Endodermal cell (in vitro differentiated cells): ENCODE data around the gene CXADR. TPM values are rescaled to one million over a fixed set of nuclear protein-coding genes. Genes with fewer than 3 reads are reported as not detected.

ENCODE experiments used
- DNase-seq: peaks from one replicate; pipeline ENCODE4 v3.0.0-alpha.2; 2017
- H3K27ac ChIP-seq: 2 replicates; pipeline ENCODE4 v1.5.1; 2013; ENCODE audit warnings: mild to moderate bottlenecking, low read depth, low read length, moderate library complexity
- H3K27me3 ChIP-seq: 2 replicates; pipeline ENCODE4 v1.6.1; 2013; ENCODE audit warnings: mild to moderate bottlenecking, low read length, moderate library complexity; ENCODE audit not compliant: insufficient read depth, control insufficient read depth, poor library complexity, severe bottlenecking
- H3K36me3 ChIP-seq: 2 replicates; pipeline ENCODE4 v1.7.0; 2013; ENCODE audit warnings: mild to moderate bottlenecking, low read length, moderate library complexity; ENCODE audit not compliant: control insufficient read depth, insufficient read depth
- H3K4me1 ChIP-seq: one replicate; pipeline ENCODE4 v1.7.0; 2013; ENCODE audit warnings: low read length; ENCODE audit not compliant: control insufficient read depth, insufficient read depth
- H3K4me3 ChIP-seq: 2 replicates; pipeline ENCODE4 v1.5.1; 2013; ENCODE audit warnings: mild to moderate bottlenecking, low read length, moderate library complexity
- H3K9ac ChIP-seq: 2 replicates; pipeline ENCODE4 v1.6.1; 2013; ENCODE audit warnings: mild to moderate bottlenecking, low read length, moderate library complexity; ENCODE audit not compliant: poor library complexity, severe bottlenecking; ENCODE audit errors: extremely low read depth
- H3K9me3 ChIP-seq: 2 replicates; pipeline ENCODE4 v1.6.1; 2013; ENCODE audit warnings: mild to moderate bottlenecking, low read length, moderate library complexity; ENCODE audit not compliant: control insufficient read depth
- H3K27ac Mint-ChIP-seq: 2 replicates; pipeline ENCODE4 v1.8.0; 2020; ENCODE audit warnings: mixed read lengths
- H3K27me3 Mint-ChIP-seq: 2 replicates; pipeline ENCODE4 v1.8.0; 2021; ENCODE audit warnings: mild to moderate bottlenecking, mixed read lengths; ENCODE audit not compliant: insufficient read depth
- H3K36me3 Mint-ChIP-seq: 2 replicates; pipeline ENCODE4 v1.8.0; 2020; ENCODE audit warnings: low read depth, mixed read lengths
- H3K4me1 Mint-ChIP-seq: 2 replicates; pipeline ENCODE4 v1.8.0; 2020; ENCODE audit warnings: mixed read lengths
- H3K4me3 Mint-ChIP-seq: 2 replicates; pipeline ENCODE4 v1.8.0; 2020; ENCODE audit warnings: mild to moderate bottlenecking, moderate library complexity, mixed read lengths
- H3K9me3 Mint-ChIP-seq: 2 replicates; pipeline ENCODE4 v1.8.0; 2020; ENCODE audit warnings: mild to moderate bottlenecking, mixed read lengths
- WGBS, 2 experiments: methylation state at CpG; one replicate each; pipeline versions ENCODE4 v1.1.5 to v1.1.7; 2013; ENCODE audit warnings: missing lambda C conversion rate in 2 of 2, mixed read lengths in 1 of 2; ENCODE audit not compliant: insufficient coverage in 1 of 2, insufficient read length in 1 of 2; 5-methylcytosine and 5-hydroxymethylcytosine counted together
- total RNA-seq, 2 donors: library from RNA; stranded (reverse); fragmentation: NEBNext Ultra II Directional in 1 of 2; extraction: Animal tissue kit (Norgen Biotek cat#: 25700) in 1 of 2; gene quantifications; 2 replicates in 1 of 2; 3 replicates in 1 of 2; pipeline ENCODE4 v1.2.1, GENCODE V29; 2021
- TF ChIP-seq, protein P1 (sequence below): fragments of 200-600 bp; sonication (generic); conservative IDR thresholded peaks from 2 replicates; pipeline ENCODE4 v1.5.0; 2021; ENCODE audit warnings: antibody characterized with exemption, mild to moderate bottlenecking

The CXADR gene
- total RNA-seq, 2 donors from 2014 or later = 60.5 to 84.3 TPM

- 98 to 100% methylated on average over 2 of the region's 2 CpGs for WGBS, 2 experiments
- no peak overlapping the region for H3K4me3 ChIP-seq
- no peaks in the 10 kb centered on the region for H3K27me3 ChIP-seq
- no peaks in the 10 kb centered on the region for H3K36me3 Mint-ChIP-seq
- DNase-seq = no peak
- no peak overlapping the region for H3K4me3 Mint-ChIP-seq
- H3K9me3 ChIP-seq = no peaks in the 10 kb centered on the region
- TF ChIP-seq, protein P1, sequence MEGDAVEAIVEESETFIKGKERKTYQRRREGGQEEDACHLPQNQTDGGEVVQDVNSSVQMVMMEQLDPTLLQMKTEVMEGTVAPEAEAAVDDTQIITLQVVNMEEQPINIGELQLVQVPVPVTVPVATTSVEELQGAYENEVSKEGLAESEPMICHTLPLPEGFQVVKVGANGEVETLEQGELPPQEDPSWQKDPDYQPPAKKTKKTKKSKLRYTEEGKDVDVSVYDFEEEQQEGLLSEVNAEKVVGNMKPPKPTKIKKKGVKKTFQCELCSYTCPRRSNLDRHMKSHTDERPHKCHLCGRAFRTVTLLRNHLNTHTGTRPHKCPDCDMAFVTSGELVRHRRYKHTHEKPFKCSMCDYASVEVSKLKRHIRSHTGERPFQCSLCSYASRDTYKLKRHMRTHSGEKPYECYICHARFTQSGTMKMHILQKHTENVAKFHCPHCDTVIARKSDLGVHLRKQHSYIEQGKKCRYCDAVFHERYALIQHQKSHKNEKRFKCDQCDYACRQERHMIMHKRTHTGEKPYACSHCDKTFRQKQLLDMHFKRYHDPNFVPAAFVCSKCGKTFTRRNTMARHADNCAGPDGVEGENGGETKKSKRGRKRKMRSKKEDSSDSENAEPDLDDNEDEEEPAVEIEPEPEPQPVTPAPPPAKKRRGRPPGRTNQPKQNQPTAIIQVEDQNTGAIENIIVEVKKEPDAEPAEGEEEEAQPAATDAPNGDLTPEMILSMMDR = no peak
- H3K4me1 Mint-ChIP-seq = peaks cover 6% of the 10 kb centered on the region
- no peaks in the 10 kb centered on the region for H3K27me3 Mint-ChIP-seq
- H3K9ac ChIP-seq = no peak overlapping the region
- H3K9me3 Mint-ChIP-seq = no peaks in the 10 kb centered on the region
- no peaks in the 10 kb centered on the region for H3K4me1 ChIP-seq
- H3K36me3 ChIP-seq = no peaks in the 10 kb centered on the region
- H3K27ac ChIP-seq = no peak overlapping the region
- H3K27ac Mint-ChIP-seq = no peak overlapping the region
These were observed 109.2 kb downstream of the CXADR start for GRCh38 chr21:17622018-17622417.

DNA sequence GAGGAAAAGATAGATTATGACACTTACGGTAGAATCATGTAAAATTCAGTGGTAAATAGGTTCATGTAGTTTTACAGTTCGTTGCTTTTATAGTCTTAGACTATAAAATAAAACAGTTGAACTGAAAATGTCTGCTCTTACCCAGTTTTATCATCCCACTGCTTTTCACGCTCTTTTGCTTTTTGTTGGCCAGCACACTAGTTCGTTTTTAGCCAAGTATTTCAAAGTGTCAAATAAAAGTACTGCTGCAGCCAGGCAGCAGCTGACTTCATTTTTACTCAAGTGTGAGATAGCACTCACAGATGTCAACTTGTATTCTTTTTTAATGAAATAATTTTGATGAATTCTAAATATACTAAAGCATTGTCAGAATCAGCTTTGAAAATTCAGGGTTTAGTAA lies 118.4 kb downstream of the CXADR start:
- H3K4me1 ChIP-seq = no peaks in the 10 kb centered on the region
- no peak for DNase-seq
- H3K27me3 ChIP-seq = no peaks in the 10 kb centered on the region
- H3K27ac Mint-ChIP-seq = no peak overlapping the region
- WGBS, 2 experiments = 90 to 100% methylated on average over 1 to 4 of the region's 4 CpGs
- H3K27me3 Mint-ChIP-seq = no peaks in the 10 kb centered on the region
- TF ChIP-seq, protein P1 = no peak
- H3K36me3 ChIP-seq = no peaks in the 10 kb centered on the region
- no peak overlapping the region for H3K4me3 Mint-ChIP-seq
- H3K36me3 Mint-ChIP-seq = no peaks in the 10 kb centered on the region
- H3K4me1 Mint-ChIP-seq = no peaks in the 10 kb centered on the region
- no peak overlapping the region for H3K9ac ChIP-seq
- H3K9me3 ChIP-seq = no peaks in the 10 kb centered on the region
- no peak overlapping the region for H3K27ac ChIP-seq
- no peaks in the 10 kb centered on the region for H3K9me3 Mint-ChIP-seq
- no peak overlapping the region for H3K4me3 ChIP-seq

DNA sequence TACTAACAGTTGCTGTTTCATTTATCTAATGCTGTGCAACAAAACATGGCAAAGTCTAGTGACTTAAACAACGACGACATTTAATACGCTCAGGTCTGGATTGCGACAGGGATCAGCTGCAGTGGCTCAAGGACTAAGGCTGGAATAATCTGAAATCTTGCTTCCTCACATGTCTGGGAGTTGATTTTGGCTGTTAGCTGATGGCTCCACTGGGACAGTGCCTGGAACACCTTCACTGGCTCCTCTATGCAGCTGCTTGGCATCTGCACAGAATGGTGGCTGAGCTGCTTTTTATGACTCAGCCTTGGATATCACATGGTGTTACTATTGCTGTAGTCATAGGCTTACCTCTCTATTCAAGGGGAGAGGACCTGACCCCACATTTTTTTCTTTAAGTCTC lies 123.9 kb downstream of the CXADR start:
- Mint-ChIP-seq H3K36me3 (no peaks in the 10 kb centered on the region), H3K4me1 (no peaks in the 10 kb centered on the region), H3K4me3 (no peak overlapping the region), H3K9me3 (peaks cover 6% of the 10 kb centered on the region), H3K27me3 (no peaks in the 10 kb centered on the region), H3K27ac (no peak overlapping the region)
- H3K9ac ChIP-seq = no peak overlapping the region
- no peak overlapping the region for H3K4me3 ChIP-seq
- H3K9me3 ChIP-seq = no peaks in the 10 kb centered on the region
- 73% methylated on average over 4 of the region's 4 CpGs for WGBS, 2 experiments
- H3K4me1 ChIP-seq = no peaks in the 10 kb centered on the region
- DNase-seq = no peak
- TF ChIP-seq, protein P1 = no peak
- H3K27ac ChIP-seq = no peak overlapping the region
- no peaks in the 10 kb centered on the region for H3K27me3 ChIP-seq
- no peaks in the 10 kb centered on the region for H3K36me3 ChIP-seq
